D341Med (cell line): Measurements from ENCODE around the gene DGKQ.

Experiments used
- DNase-seq: peaks from one replicate; pipeline ENCODE4 v3.0.0; 2012; ENCODE audit warnings: low spot score

DGKQ gene

GRCh38 chr4:972651-973424, 531 bp downstream of the DGKQ start:
- peak; percentile 67 for DNase-seq

- DNase-seq: peak; percentile 78
Measured at GRCh38 chr4:971666-972500, 1.5 kb downstream of the DGKQ start.

- no peak for DNase-seq
Measured at GRCh38 chr4:970854-971520, 2.4 kb downstream of the DGKQ start.

- DNase-seq: no peak
Measured at GRCh38 chr4:970046-970745, 3.2 kb downstream of the DGKQ start.

- no peak for DNase-seq
Measured at GRCh38 chr4:968621-969394, 4.6 kb downstream of the DGKQ start.

GRCh38 chr4:968221-968620, 5.1 kb downstream of the DGKQ start:
- no peak for DNase-seq

- no peak for DNase-seq
Measured at GRCh38 chr4:967113-968104, 6.0 kb downstream of the DGKQ start.

- DNase-seq: no peak
Measured at GRCh38 chr4:966266-967112, 6.9 kb downstream of the DGKQ start.

GRCh38 chr4:965766-966134, 7.6 kb downstream of the DGKQ start:
- DNase-seq: no peak

- no peak for DNase-seq
Measured at GRCh38 chr4:965048-965765, 8.2 kb downstream of the DGKQ start.

GRCh38 chr4:964346-965025, 8.9 kb downstream of the DGKQ start:
- DNase-seq: no peak

GRCh38 chr4:963276-964225, 9.8 kb downstream of the DGKQ start:
- DNase-seq: no peak

- DNase-seq: no peak
Measured at GRCh38 chr4:962231-963208, 10.8 kb downstream of the DGKQ start.

GRCh38 chr4:961351-962230, 11.8 kb downstream of the DGKQ start:
- DNase-seq: no peak
